CD4-positive, alpha-beta T cell treated with Interleukin-6 for 4 hours (primary cell): ENCODE measurements around the gene OAF.

Experiments used
- DNase-seq: peaks from one replicate; pipeline ENCODE4 v3.0.0-alpha.2; 2020; ENCODE audit warnings: mixed read lengths

Gene OAF

GRCh38 chr11:120205596-120206161, 5.2 kb upstream of the OAF start:
- DNase-seq = no peak

GRCh38 chr11:120207512-120207911, 3.3 kb upstream of the OAF start:
- no peak for DNase-seq

- no peak for DNase-seq
These were observed 2.8 kb upstream of the OAF start for GRCh38 chr11:120208001-120208441.

DNA sequence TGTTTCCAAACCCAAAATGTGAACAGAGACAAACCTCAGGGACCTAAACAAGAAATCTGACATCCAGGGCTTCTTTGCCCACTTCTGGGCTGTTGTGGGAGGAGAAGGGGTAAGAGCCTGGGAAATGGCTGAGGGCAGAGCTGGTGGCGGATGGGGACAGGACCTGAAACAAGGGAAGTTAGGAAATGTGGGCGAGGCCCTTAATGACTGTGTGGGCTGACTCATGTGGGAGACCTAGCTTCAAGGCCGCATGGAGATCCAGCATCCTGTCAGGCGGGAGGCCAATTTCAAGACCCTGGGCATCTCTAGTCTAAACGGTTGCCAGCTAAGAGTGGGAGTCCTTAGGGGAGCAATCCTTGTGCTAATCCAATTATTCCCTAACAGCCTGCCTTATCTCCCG, 2.1 kb upstream of the OAF start:
- DNase-seq = no peak

GRCh38 chr11:120209746-120210625, 846 bp upstream of the OAF start:
- DNase-seq = peak; percentile 13

GRCh38 chr11:120211522-120212258, 858 bp downstream of the OAF start:
- peak; percentile 16 for DNase-seq

DNA sequence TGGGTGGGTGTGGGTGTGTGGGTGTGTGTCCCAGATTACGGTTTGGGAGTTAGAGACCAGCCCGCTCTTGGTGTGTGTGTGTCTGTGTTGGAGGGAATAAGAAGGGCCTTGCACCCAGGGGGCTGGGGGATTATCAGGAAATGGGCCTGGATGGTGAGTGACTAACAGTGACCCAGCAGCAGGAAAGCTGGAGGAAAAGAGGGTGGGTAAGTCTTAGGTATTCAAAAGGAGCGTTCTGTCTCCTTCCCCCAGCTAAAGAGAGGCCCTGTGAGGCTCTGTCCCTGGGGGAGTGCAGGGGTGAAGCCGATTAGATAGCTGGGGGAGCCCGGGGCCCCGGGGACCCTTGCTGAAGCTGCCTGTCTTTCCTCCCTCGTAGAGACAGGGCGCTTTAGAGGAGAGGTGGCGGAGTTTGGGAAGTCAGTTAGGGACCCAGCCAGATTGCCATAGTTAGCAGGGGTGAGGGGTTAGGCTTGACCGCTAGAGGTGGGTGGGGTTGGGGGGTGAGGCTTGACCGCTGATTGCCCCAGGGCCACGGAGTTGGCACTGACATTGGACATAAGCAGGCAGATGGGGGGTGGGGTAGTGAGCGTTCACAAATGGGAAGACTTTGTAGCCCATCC, 1.5 kb downstream of the OAF start:
- no peak for DNase-seq

DNA sequence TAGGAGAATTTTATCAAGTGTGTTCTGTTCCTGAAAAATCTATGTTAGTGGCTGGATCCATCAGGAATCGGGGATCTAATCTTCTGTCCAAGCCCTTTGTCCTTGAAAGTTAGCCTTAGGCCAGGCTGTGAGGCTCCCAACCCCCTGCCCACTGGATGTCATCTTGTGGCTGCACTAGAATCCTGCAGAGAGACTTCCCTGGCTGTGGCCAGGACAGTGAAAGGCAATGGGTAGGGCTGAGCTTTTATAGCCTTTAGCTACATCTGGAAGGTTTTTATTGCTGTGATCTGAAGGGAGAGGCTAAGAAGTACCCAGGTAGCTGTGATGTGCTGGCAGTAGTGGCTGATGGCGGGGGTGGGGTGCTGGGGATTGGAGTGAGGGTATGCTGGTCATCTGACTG, 2.1 kb downstream of the OAF start:
- no peak for DNase-seq

GRCh38 chr11:120214581-120214980, 3.7 kb downstream of the OAF start:
- DNase-seq = no peak

DNA sequence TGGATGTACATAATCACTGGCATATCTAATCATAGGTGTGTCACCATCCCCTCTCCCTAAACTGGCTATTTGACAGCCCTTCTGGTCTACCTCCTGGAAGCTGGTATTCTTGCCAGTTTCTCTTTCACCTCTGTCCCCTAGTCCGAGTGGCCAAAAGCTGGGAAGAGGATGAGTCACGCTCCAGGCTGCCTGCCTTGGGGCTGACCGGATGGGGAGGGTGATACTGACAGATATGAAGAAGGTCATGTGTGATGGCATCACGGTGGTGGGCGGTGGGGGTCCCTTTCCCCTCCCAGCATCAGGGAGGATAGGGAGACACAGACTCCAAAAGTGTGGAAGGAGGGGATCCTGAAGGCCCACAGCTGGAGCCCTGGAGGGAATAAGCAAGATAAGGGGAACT, 4.8 kb downstream of the OAF start:
- DNase-seq = no peak

- no peak for DNase-seq
These were observed 5.7 kb downstream of the OAF start for GRCh38 chr11:120216426-120217102.

GRCh38 chr11:120217526-120217925, 6.7 kb downstream of the OAF start:
- DNase-seq = no peak

DNA sequence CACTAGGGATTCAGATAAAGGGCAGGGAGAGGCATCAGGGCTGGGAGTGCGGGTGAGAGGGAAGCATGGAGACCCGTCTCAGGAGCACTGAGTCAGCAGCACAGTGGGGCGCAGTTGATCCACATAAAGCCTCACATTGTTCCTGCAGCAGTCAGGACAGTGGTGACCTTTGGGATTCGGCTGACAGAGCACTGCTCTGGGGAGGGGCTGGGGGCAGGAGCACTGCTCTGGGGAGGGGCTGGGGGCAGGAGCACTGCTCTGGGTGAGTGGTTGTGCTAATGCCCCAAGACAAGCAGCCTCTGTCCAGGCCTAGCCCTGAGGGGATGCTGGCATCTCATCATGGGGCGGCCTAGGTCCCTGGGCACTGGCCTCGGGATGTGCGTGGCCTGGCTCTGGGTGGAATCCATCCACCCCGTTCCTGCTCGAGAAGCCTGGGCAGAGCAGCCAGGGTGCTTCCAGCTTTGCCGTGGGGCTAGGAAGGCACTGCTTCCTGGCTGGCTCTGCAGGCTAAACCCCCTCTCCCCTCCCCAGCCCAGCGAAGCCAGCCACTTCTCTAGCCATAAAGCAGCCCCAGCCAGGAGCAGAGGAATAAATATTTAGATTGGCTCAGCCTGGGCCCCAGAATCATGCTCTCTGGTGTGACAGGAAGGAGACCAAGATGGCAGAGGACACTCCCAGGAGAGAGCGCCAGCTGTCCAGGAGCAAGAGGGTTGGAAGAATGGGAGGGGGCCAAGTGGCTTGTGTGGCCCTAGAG, 7.3 kb downstream of the OAF start:
- DNase-seq = no peak

GRCh38 chr11:120218695-120219033, 7.8 kb downstream of the OAF start:
- no peak for DNase-seq

DNA sequence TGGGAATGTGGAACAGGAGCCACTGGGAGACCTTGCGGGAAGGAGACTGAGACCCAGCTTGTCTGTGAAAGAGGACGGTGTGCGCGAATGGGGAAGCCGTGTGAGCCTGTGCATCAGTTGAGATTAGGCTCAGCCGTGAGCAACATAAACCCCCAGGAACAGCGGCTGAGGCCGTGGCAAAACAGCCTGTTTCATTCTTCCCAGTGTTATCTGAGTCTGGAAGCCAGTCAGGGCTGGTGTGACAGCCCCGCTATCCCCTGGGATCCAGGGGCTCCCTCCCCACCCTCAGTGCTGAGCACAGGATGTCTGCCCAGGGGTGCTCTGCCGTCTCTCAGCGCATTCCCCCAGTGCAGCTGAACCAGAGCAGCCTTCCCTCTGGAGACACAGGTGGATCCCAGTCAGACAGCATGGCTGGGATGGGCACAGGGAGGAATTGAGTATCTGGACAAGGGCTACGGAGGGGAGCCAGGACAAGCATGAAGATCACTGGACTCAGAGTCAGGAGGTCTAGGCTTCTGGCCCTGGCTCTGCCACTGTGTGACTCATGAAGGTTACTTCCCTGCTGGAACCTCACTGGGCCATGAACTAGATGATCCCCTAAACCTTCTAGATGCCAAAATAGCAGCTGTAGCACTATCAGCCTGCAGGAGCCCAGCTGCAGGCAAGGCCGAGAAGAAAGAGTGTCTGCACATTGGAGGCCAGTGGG, 8.6 kb downstream of the OAF start:
- no peak for DNase-seq

DNA sequence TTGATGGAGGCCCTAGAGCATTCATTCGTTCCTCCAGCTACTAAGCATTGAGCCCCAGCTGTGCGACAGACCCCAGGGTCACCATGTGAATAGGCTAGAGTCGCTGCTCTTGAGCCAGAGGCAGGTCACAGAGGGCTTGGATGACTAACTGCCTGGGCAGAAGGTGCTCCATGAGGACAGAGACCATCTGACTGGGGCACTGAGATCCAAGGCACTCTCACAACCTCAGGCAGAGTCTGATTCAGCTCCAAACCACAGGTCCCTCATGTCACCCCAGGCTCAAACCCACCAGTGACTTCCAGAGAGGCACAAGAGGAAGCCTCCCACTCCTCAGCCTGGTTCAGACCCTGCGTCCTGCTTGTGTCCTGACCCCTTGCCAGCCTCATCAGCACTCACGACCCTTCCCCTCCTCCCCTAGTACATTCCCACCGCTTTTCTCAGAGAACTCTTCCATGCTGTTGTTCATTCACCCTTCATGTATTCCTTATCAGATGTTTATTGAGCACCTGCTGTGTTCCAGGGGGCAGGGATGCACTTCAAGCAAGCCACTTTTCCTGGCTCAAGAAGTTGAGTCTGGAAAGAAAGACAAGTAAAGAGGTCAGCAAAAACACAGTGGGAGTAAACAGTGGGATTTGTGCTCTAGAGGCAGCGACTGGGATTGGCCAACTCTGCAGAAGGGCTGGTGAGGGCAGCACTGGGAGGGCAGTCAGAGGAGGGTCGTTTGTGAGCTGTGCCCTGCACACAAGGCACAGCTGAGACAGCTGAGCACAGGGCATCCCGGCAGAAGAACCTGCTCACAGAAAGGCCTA, 9.3 kb downstream of the OAF start:
- no peak for DNase-seq

- no peak for DNase-seq
These were observed 9.9 kb downstream of the OAF start for GRCh38 chr11:120220747-120221037.

- DNase-seq = no peak
These were observed 10.4 kb downstream of the OAF start for GRCh38 chr11:120221115-120221752.

GRCh38 chr11:120222916-120223315, 12.1 kb downstream of the OAF start:
- DNase-seq = no peak

DNA sequence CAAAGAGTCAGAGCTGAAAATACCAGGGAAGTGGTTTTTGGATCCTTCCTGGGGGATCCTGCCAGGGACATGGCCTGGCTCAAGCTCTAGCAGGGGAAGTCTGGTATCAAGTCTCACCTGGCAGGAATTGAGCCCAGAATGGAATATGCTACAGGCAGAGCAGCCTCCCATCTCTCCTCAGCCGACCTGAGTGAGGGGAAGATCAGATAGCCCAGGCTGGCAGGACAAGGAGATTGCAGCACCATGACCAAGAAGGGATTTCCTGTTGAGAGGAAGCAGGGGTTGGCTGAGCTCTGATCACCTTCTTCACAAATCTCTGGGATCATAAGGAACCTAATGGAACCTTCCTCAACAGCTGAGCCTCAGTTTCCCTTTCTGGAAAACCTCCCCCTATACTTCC, 13.0 kb downstream of the OAF start:
- DNase-seq = no peak
